ENCODE measurements around the gene CEP41.

Gene CEP41

GRCh38 chr7:130350945-130351790 lies 89.6 kb downstream of the CEP41 start:
- DNase-seq (ENCODE audit: low read depth, low spot score) = no peak

DNA sequence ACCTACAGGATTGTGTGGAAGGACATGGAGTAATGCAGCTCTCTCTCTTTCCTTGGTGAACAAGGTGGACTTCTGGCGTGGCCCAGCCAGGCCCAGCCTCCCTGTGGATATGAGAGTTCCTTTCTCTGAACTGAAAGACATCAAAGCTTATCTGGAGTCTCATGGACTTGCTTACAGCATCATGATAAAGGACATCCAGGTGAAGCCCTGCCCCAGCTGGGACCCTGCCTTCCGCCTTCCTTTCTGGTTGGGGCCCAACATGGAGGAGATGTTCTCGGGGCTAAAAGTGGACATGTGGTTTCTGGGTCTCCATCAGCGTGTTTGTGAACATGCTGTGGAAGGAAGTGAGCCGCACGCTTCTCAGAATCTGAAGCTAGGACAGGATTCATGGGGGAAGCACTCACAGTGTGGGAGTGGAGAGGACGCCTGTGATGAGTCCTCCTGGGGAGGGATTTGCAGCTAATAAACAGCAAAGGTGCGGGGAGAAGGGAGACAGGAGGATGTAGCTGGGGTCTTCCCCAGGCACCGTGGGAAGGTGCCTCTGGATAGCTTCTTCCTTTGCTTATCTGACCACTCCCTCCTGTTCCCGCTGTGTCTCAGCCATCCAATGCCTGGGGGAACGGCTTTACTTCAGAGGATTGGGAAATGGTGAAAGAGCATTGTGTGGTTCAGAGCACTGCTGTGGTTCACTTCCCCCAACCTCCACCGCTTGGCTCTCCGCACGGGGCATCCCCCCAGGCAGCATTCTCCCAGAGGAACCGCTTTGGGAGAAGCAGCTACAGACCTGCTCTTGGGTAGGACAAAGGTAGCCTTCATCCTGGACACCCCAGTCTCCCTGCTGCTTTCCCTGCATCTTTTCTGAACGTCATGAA lies 90.7 kb downstream of the CEP41 start:
- no peak for DNase-seq (ENCODE audit: low read depth, low spot score)

DNA sequence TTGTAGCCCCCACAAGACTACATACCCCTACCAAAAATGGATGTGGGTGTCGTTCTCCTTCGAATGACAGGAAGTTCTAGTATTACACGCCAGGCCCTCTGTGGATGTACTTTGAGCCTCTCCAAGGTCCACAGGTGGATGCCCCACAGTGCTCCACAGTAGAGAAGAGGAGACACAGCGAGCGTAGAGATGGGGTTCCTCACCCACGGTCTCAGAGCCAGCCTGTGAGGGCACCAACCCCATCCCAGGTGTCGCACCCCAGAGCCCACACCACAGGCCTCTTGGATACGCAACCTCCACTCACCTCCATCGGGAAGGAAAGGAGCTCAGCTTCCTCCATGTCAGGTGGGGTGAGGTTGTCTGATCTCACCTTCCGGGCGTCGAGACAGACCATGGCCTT lies 93.9 kb downstream of the CEP41 start:
- DNase-seq (ENCODE audit: low read depth, low spot score) = no peak

- no peak for DNase-seq (ENCODE audit: low read depth, low spot score)
Measured at GRCh38 chr7:130346177-130346905, 94.5 kb downstream of the CEP41 start.

DNA sequence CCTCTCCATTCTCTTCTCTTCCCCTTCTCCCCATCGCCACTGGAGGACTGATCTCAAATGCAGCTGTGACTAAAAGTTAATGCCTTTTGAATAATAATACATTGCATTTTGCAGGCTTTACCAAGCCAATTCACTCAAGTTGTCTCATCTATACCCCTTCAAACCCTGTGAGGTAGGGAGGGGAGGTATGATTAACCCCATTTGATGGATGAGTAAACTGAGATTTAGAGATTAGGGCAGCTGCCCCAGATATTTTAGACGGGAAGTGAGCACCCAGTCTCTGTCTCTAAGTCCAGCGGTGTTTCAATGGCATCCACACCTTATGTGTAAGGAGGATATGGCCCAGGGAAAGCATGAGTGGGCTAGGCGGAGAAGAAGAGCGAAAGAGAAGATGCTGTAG lies 95.1 kb downstream of the CEP41 start:
- no peak for DNase-seq (ENCODE audit: low read depth, low spot score)

DNA sequence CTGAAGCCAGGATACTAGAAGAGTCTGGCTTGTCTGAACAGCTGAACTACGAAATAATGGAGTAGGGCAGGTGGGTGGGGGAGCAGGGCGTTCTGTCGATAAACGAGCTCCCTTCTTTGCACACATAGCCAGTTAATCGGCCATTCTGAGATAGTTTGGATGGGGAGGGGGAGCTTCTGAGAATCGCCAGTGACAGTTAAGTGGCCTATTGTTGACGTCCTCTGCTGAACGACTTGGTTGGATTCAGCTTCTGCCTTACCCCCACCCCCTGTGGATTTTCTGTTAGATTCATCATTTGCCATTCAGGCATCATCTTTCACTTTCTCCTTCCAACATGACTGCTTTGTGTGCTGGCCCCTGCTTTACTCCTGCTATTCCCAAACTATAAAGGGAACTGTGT lies 95.7 kb downstream of the CEP41 start:
- no peak for DNase-seq (ENCODE audit: low read depth, low spot score)

- no peak for DNase-seq (ENCODE audit: low read depth, low spot score)
Measured at GRCh38 chr7:130344271-130344866, 96.4 kb downstream of the CEP41 start, which contains the start of gene CPA5. CPA5 (plus strand) TSS chr7:130344816; CDS start chr7:130346486, 1,670 bp downstream.
